ENCODE results near the gene RYK.

Gene RYK

DNA sequence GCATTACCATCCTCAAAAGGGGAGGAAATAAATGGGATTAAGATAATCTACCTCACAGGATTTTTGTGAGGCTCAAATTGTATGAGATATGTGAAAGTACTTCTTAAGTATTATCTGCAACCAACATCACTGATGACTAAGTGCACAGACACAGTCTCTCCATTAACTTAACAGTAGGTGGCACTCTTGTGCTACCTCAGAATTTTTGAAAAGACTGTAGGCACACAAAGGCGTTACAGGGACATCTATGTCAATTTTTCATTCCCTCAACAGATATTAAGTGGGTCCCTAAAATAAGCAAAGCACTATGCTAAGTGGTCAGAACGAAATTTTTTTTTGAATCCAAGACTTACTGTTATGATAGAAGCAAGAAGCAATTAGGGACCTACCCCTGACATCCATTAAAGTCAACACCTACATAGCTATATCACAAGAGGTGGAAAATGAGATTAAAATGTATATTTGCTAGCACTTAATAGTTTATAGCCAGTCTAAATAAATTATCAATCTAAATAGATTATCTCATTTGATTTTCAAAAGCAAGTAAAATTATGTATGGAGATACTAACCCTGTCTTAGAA, 52.9 kb downstream of the RYK start:
- TF ChIP-seq RAD21 (IDR thresholded peaks at IDR 0.05; ENCODE audit: low read depth) = peak; percentile 74
- TF ChIP-seq TAF1 (IDR thresholded peaks at IDR 0.05; ENCODE audit: low read depth) = no peak

DNA sequence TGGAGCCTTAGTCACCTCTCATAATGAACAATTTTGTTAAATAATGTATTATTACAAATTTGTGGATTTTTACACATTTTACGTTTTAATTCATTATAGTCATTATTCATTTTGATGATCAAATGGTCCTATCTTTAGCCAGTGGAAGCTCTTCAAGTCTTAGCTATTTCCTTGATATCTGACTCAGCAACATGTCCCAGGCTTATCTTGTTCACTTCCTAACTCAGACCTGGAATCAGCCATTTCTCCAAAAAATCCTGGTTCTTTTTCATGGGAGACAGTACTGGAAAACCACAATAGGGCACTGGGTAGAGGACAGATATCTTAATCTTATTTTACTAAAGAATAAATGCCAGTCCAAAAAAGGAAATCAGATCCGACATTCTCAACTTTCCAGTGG, 56.4 kb downstream of the RYK start:
- no peak for TF ChIP-seq EP300 (IDR thresholded peaks at IDR 0.05; ENCODE audit: borderline replicate concordance)
- TF ChIP-seq CREB1 (IDR thresholded peaks at IDR 0.05; ENCODE audit: low read depth) = no peak
- TF ChIP-seq EGR1 (IDR thresholded peaks at IDR 0.05) = no peak
- no peak for TF ChIP-seq ZBTB7A (IDR thresholded peaks at IDR 0.05; ENCODE audit: low read depth)
- TF ChIP-seq RAD21 (IDR thresholded peaks at IDR 0.05; ENCODE audit: low read depth) = no peak
- no peak for TF ChIP-seq TAF1 (IDR thresholded peaks at IDR 0.05; ENCODE audit: low read depth)
- TF ChIP-seq, protein P1, sequence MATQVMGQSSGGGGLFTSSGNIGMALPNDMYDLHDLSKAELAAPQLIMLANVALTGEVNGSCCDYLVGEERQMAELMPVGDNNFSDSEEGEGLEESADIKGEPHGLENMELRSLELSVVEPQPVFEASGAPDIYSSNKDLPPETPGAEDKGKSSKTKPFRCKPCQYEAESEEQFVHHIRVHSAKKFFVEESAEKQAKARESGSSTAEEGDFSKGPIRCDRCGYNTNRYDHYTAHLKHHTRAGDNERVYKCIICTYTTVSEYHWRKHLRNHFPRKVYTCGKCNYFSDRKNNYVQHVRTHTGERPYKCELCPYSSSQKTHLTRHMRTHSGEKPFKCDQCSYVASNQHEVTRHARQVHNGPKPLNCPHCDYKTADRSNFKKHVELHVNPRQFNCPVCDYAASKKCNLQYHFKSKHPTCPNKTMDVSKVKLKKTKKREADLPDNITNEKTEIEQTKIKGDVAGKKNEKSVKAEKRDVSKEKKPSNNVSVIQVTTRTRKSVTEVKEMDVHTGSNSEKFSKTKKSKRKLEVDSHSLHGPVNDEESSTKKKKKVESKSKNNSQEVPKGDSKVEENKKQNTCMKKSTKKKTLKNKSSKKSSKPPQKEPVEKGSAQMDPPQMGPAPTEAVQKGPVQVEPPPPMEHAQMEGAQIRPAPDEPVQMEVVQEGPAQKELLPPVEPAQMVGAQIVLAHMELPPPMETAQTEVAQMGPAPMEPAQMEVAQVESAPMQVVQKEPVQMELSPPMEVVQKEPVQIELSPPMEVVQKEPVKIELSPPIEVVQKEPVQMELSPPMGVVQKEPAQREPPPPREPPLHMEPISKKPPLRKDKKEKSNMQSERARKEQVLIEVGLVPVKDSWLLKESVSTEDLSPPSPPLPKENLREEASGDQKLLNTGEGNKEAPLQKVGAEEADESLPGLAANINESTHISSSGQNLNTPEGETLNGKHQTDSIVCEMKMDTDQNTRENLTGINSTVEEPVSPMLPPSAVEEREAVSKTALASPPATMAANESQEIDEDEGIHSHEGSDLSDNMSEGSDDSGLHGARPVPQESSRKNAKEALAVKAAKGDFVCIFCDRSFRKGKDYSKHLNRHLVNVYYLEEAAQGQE (IDR thresholded peaks at IDR 0.05; ENCODE audit: low read depth) = no peak
- TF ChIP-seq NFIC (IDR thresholded peaks at IDR 0.05) = no peak
- no peak for TF ChIP-seq CEBPB (IDR thresholded peaks at IDR 0.05)
- TF ChIP-seq, protein P2, sequence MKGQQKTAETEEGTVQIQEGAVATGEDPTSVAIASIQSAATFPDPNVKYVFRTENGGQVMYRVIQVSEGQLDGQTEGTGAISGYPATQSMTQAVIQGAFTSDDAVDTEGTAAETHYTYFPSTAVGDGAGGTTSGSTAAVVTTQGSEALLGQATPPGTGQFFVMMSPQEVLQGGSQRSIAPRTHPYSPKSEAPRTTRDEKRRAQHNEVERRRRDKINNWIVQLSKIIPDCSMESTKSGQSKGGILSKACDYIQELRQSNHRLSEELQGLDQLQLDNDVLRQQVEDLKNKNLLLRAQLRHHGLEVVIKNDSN (IDR thresholded peaks at IDR 0.05) = no peak
- TF ChIP-seq YY1 (IDR thresholded peaks at IDR 0.05; ENCODE audit: low read depth) = no peak
- TF ChIP-seq FOXM1 (IDR thresholded peaks at IDR 0.05; ENCODE audit: borderline replicate concordance, low read depth) = no peak
- TF ChIP-seq, protein P3, sequence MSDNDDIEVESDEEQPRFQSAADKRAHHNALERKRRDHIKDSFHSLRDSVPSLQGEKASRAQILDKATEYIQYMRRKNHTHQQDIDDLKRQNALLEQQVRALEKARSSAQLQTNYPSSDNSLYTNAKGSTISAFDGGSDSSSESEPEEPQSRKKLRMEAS (IDR thresholded peaks at IDR 0.05) = no peak
- no peak for TF ChIP-seq TEAD4 (IDR thresholded peaks at IDR 0.05)
- no peak for TF ChIP-seq TCF12 (IDR thresholded peaks at IDR 0.05; ENCODE audit: low read depth)

DNA sequence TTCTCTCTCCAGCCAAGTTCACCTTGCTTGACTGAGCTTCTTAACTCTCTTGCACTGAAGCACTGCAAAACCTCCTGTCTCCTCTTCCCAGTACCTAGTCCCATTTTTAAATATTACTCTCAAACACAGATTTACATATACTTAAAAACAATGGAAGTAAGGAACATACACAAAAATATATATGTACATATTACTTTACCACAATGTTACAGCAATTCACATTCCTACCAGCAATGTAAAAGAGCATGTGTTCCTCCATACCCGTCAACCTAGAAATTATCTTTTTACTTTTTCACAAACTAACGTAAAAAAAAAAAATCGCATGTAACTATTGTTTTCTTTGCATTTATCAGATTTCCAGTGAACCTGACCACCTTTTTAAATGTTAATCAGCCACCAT, 60.4 kb downstream of the RYK start:
- no peak for TF ChIP-seq EP300 (IDR thresholded peaks at IDR 0.05; ENCODE audit: borderline replicate concordance)
- no peak for TF ChIP-seq FOXM1 (IDR thresholded peaks at IDR 0.05; ENCODE audit: borderline replicate concordance, low read depth)
- no peak for TF ChIP-seq RAD21 (IDR thresholded peaks at IDR 0.05; ENCODE audit: low read depth)
- TF ChIP-seq ZBTB7A (IDR thresholded peaks at IDR 0.05; ENCODE audit: low read depth) = no peak
- TF ChIP-seq CEBPB (IDR thresholded peaks at IDR 0.05) = no peak
- no peak for TF ChIP-seq TAF1 (IDR thresholded peaks at IDR 0.05; ENCODE audit: low read depth)
- TF ChIP-seq EGR1 (IDR thresholded peaks at IDR 0.05) = no peak
- TF ChIP-seq TCF12 (IDR thresholded peaks at IDR 0.05; ENCODE audit: low read depth) = no peak
- no peak for TF ChIP-seq YY1 (IDR thresholded peaks at IDR 0.05; ENCODE audit: low read depth)
- TF ChIP-seq, protein P3 (IDR thresholded peaks at IDR 0.05) = no peak
- TF ChIP-seq NFIC (IDR thresholded peaks at IDR 0.05) = no peak
- TF ChIP-seq, protein P1 (IDR thresholded peaks at IDR 0.05; ENCODE audit: low read depth) = no peak
- no peak for TF ChIP-seq CREB1 (IDR thresholded peaks at IDR 0.05; ENCODE audit: low read depth)
- no peak for TF ChIP-seq TEAD4 (IDR thresholded peaks at IDR 0.05)

DNA sequence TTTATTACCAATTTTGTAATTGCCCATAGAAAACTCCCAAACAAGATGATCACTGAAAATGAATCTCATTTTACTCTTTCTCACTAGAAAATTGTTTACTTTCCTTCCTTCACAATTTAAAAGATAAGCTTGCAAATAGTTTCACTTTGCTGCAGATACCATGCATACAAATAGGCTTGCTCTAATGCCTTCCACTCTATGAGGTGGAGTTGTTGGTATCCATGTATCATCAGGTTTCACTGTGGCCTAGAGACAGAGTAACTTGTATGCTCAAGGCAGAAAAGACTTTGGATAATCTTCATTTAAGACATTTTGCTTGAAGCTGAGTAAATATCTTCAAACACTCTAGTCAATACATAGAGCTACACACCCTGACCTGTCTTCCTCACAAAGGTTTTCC, 60.8 kb downstream of the RYK start:
- TF ChIP-seq NFIC (IDR thresholded peaks at IDR 0.05) (no peak), ZBTB7A (IDR thresholded peaks at IDR 0.05; ENCODE audit: low read depth) (no peak), CREB1 (IDR thresholded peaks at IDR 0.05; ENCODE audit: low read depth) (no peak), CEBPB (IDR thresholded peaks at IDR 0.05) (no peak), EGR1 (IDR thresholded peaks at IDR 0.05) (no peak), YY1 (IDR thresholded peaks at IDR 0.05; ENCODE audit: low read depth) (no peak), TEAD4 (IDR thresholded peaks at IDR 0.05) (no peak), TAF1 (IDR thresholded peaks at IDR 0.05; ENCODE audit: low read depth) (no peak), EP300 (IDR thresholded peaks at IDR 0.05; ENCODE audit: borderline replicate concordance) (no peak), RAD21 (IDR thresholded peaks at IDR 0.05; ENCODE audit: low read depth) (no peak), TCF12 (IDR thresholded peaks at IDR 0.05; ENCODE audit: low read depth) (no peak), FOXM1 (IDR thresholded peaks at IDR 0.05; ENCODE audit: borderline replicate concordance, low read depth) (no peak)
- TF ChIP-seq, protein P3 (IDR thresholded peaks at IDR 0.05) = no peak
- TF ChIP-seq, protein P1 (IDR thresholded peaks at IDR 0.05; ENCODE audit: low read depth) = no peak
- TF ChIP-seq, protein P2 (IDR thresholded peaks at IDR 0.05) = no peak

Data from Ishikawa (cell line).